ENCODE data around the gene TRIM60. TPM values are rescaled to one million over a fixed set of nuclear protein-coding genes. Genes with fewer than 3 reads are reported as not detected.

The TRIM60 gene
- total RNA-seq, 1 donor from 2014 or later = not detected

Other genes starting within 250 kb of the TRIM60 start
- gene APELA, start 154.8 kb upstream of the TRIM60 start, total RNA-seq = 0.30 and 0.89 TPM in 2 replicates
- gene TRIM61, start 54.3 kb upstream of the TRIM60 start, total RNA-seq = 1.4 and 2.2 TPM in 2 replicates
- gene TRIM75, start 21.9 kb downstream of the TRIM60 start, total RNA-seq = not detected in 2 replicates
- 17.4 and 20.2 TPM in 2 replicates for gene TMEM192, start 80.9 kb downstream of the TRIM60 start, total RNA-seq
- 26.2 and 28.2 TPM in 2 replicates for gene KLHL2, start 175.6 kb downstream of the TRIM60 start, total RNA-seq